ENCODE data around the gene STIP1. TPM values are rescaled to one million over a fixed set of nuclear protein-coding genes. Genes with fewer than 3 reads are reported as not detected.

Gene STIP1
- total RNA-seq, 1 donor from 2014 or later, result 209 TPM

GRCh38 chr11:64238999-64239398 is 53.0 kb downstream of the STIP1 start:
- H3K9me3 Mint-ChIP-seq (ENCODE audit: low read depth), result no peaks in the 10 kb centered on the region
- H3K27ac Mint-ChIP-seq, result peak overlapping the region; percentile 56
- H3K36me3 Mint-ChIP-seq (ENCODE audit: insufficient read depth), result peaks cover 8% of the 10 kb centered on the region
- H3K27me3 Mint-ChIP-seq, result no peaks in the 10 kb centered on the region
- TF ChIP-seq, protein P1, sequence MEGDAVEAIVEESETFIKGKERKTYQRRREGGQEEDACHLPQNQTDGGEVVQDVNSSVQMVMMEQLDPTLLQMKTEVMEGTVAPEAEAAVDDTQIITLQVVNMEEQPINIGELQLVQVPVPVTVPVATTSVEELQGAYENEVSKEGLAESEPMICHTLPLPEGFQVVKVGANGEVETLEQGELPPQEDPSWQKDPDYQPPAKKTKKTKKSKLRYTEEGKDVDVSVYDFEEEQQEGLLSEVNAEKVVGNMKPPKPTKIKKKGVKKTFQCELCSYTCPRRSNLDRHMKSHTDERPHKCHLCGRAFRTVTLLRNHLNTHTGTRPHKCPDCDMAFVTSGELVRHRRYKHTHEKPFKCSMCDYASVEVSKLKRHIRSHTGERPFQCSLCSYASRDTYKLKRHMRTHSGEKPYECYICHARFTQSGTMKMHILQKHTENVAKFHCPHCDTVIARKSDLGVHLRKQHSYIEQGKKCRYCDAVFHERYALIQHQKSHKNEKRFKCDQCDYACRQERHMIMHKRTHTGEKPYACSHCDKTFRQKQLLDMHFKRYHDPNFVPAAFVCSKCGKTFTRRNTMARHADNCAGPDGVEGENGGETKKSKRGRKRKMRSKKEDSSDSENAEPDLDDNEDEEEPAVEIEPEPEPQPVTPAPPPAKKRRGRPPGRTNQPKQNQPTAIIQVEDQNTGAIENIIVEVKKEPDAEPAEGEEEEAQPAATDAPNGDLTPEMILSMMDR (IDR thresholded peaks at IDR 0.05; ENCODE audit: unreplicated experiment), result no peak
- peak overlapping the region; percentile 54 for H3K4me3 Mint-ChIP-seq (ENCODE audit: low read depth)
- peaks cover 23% of the 10 kb centered on the region for H3K4me1 Mint-ChIP-seq (ENCODE audit: low read depth)
- no peak for DNase-seq (ENCODE audit: low spot score, unreplicated experiment)

DNA sequence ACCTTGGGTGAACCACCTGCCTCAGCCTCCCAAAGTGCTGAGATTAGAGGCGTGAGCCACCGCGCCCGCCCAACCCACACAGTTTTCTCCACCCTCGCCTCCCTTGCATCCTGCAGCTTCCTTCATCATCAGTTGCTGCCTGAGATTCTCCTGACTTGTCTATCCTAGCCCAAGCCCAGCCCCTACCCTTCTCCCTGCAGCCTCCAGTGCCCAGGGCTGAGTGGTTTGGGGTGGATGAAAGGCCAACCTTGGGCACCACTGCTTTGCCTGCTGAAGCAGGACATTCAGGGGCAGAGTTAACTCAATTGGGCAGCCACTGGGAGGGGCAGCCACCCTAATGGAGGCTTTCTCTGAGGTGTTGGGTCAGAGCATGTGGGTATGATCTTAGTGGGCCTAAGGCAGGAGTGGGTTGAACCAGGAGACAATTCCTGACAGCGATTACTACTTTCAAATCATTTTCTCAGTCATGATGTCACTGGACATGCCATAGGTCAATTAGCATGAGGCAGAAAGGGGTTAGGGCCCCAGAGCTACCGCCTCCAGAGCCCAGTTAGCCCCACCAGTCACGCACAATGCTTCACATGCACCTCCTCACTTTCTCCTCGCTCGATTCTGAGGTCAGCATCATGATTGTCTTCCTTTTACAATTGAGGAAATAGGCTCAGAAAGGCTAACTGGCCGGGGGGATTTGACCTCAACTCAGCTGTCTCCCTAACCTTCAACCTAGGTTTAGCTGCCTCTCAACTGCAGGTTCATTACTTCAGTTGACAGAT is 53.9 kb downstream of the STIP1 start:
- Mint-ChIP-seq H3K9me3 (ENCODE audit: low read depth) (no peaks in the 10 kb centered on the region), H3K27ac (peak overlapping the region; percentile 98), H3K36me3 (ENCODE audit: insufficient read depth) (peaks cover 8% of the 10 kb centered on the region), H3K4me3 (ENCODE audit: low read depth) (peak overlapping the region; percentile 85), H3K27me3 (no peaks in the 10 kb centered on the region), H3K4me1 (ENCODE audit: low read depth) (peaks cover 23% of the 10 kb centered on the region)
- no peak for DNase-seq (ENCODE audit: low spot score, unreplicated experiment)
- TF ChIP-seq, protein P1 (IDR thresholded peaks at IDR 0.05; ENCODE audit: unreplicated experiment), result no peak

DNA sequence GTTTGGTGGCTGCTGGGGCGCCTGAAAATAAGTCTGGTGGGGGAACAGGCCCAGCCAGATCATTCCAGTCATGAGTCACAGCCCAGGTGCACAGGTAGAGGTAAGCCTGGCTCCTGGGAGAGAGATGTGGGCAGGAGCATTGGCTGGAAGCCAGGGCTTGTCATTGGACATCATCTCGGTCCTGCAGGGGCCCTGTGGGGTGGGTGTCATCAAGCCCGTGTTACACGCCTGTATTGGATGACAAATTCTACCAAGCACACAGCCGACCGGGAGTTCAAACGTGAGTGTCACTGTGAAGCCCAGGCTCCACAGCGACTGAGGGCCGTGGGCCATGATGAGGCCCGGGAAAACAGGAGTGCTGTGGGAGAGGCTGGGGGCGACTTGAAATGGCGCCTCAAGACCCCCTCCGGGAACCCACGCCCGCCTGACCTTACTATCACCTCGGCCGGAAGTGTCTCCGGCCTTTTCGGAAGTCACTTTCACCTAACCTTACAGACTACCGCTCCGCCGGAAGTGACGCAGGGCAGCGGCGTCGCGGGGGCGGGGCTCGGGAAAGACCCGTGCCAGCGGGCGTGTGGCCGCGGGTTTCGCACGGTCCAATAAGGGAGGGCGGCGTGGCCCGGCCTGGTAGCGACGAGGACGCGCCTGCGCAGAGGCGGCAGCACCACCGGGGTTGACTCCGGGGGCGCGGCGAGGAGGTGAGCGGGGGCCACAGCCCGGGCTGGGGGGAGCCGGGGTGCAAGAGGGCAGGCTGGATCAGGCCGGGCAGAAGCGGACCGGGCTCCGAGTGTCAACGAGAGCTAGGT is 54.7 kb downstream of the STIP1 start, which contains the start of gene FKBP2:
FKBP2 (plus strand) TSS at position 661 of the 806 bp plus-strand sequence. CDS start 1,293 bp downstream, outside the sequence.
- no peaks in the 10 kb centered on the region for H3K27me3 Mint-ChIP-seq
- DNase-seq (ENCODE audit: low spot score, unreplicated experiment), result peak; percentile 94
- H3K36me3 Mint-ChIP-seq (ENCODE audit: insufficient read depth), result peaks cover 8% of the 10 kb centered on the region
- H3K9me3 Mint-ChIP-seq (ENCODE audit: low read depth), result no peaks in the 10 kb centered on the region
- H3K27ac Mint-ChIP-seq, result peak within 1 kb of the TSS; percentile 98
- TF ChIP-seq, protein P1 (IDR thresholded peaks at IDR 0.05; ENCODE audit: unreplicated experiment), result no peak
- H3K4me3 Mint-ChIP-seq (ENCODE audit: low read depth), result peak within 1 kb of the TSS; percentile 85
- H3K4me1 Mint-ChIP-seq (ENCODE audit: low read depth), result peaks cover 16% of the 10 kb centered on the region

- H3K36me3 Mint-ChIP-seq (ENCODE audit: insufficient read depth), result peaks cover 8% of the 10 kb centered on the region
- H3K27me3 Mint-ChIP-seq, result no peaks in the 10 kb centered on the region
- TF ChIP-seq, protein P1 (IDR thresholded peaks at IDR 0.05; ENCODE audit: unreplicated experiment), result no peak
- H3K27ac Mint-ChIP-seq, result peak overlapping the region; percentile 98
- H3K4me1 Mint-ChIP-seq (ENCODE audit: low read depth), result peaks cover 16% of the 10 kb centered on the region
- peak overlapping the region; percentile 85 for H3K4me3 Mint-ChIP-seq (ENCODE audit: low read depth)
- no peaks in the 10 kb centered on the region for H3K9me3 Mint-ChIP-seq (ENCODE audit: low read depth)
- DNase-seq (ENCODE audit: low spot score, unreplicated experiment), result peak; percentile 99
Observed at GRCh38 chr11:64241241-64241490, 55.2 kb downstream of the STIP1 start.

DNA sequence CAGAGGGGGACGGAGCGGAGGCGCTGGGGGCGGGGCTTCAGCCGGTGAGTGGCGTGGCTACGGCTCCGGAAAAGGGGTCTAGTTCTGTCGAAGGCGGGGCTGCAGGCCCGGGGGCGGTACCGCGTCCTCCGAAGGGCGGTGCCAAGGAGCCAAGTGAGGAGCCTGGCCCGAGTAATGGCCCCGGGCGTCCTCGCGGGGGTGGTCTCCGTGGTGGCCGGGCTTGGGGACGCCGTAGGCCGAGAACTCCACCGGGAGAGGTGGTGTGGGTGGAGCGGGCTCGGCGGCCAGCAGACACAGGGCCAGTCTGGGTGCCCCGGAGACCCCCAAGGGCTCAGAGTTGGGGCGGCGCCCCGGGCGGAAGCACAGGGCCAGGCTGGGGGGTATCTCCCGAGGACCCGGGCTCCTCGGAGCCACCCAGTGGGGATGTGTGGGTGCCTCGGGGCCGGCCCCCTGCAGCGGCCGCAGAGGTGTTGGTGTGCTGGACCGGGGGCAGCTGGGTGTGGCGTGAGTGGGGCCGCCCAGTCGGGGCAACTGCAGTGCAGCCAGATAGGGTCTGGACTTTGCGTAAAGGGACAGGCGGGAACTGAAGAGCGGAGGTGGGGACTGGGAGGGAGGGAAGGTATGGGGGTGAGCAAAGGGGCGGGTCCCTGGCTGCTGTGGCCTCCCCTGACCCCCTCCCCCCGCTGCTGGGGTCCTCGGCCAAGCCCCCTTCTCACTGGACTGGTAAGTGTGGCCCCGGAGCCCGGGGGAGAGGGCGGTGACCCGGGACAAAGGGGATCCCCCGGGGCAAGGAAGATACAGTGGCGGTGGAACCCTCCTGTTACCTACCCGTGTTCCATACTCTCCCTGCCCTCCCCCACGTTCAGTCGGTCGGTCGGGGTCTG is 55.8 kb downstream of the STIP1 start:
- peaks cover 16% of the 10 kb centered on the region for H3K4me1 Mint-ChIP-seq (ENCODE audit: low read depth)
- TF ChIP-seq, protein P1 (IDR thresholded peaks at IDR 0.05; ENCODE audit: unreplicated experiment), result peak; percentile 14
- no peaks in the 10 kb centered on the region for H3K9me3 Mint-ChIP-seq (ENCODE audit: low read depth)
- DNase-seq (ENCODE audit: low spot score, unreplicated experiment), result no peak
- H3K36me3 Mint-ChIP-seq (ENCODE audit: insufficient read depth), result peaks cover 8% of the 10 kb centered on the region
- peak overlapping the region; percentile 98 for H3K27ac Mint-ChIP-seq
- H3K27me3 Mint-ChIP-seq, result no peaks in the 10 kb centered on the region
- peak overlapping the region; percentile 85 for H3K4me3 Mint-ChIP-seq (ENCODE audit: low read depth)

Measured in progenitor cell of endocrine pancreas (in vitro differentiated cells).